Adipocyte (in vitro differentiated cells): Measurements from ENCODE around the gene FAM117A.
"Not testable (repeated sequence)": the region's sequence is repeated elsewhere in the genome, so short reads cannot be mapped to it uniquely, and the experiment has no call there.

Experiments used
- DNase-seq: peaks from one replicate; pipeline ENCODE4 v3.0.0-alpha.2; 2015; ENCODE audit warnings: low read depth
- H3K27me3 ChIP-seq: replicated peaks from 2 replicates; pipeline ENCODE4 v1.7.0; 2013; ENCODE audit warnings: mild to moderate bottlenecking, low read length, moderate library complexity; ENCODE audit not compliant: control insufficient read depth, insufficient read depth
- H3K36me3 ChIP-seq: 2 replicates; pipeline ENCODE4 v1.7.0; 2013; ENCODE audit warnings: low read length, mild to moderate bottlenecking, moderate library complexity; ENCODE audit not compliant: control insufficient read depth, insufficient read depth, severe bottlenecking
- H3K4me1 ChIP-seq: 2 replicates; pipeline ENCODE4 v1.7.0; 2013; ENCODE audit warnings: mild to moderate bottlenecking, low read length, moderate library complexity; ENCODE audit not compliant: control insufficient read depth, insufficient read depth
- H3K4me3 ChIP-seq: 2 replicates; pipeline ENCODE4 v1.7.0; 2013; ENCODE audit warnings: mild to moderate bottlenecking, low read length, moderate library complexity
- H3K9ac ChIP-seq: 2 replicates; pipeline ENCODE4 v1.7.0; 2013; ENCODE audit warnings: mild to moderate bottlenecking, low read length, moderate library complexity
- H3K9me3 ChIP-seq: 2 replicates; pipeline ENCODE4 v1.7.0; 2013; ENCODE audit warnings: mild to moderate bottlenecking, low read length, moderate library complexity; ENCODE audit not compliant: control insufficient read depth

FAM117A gene

GRCh38 chr17:49734515-49735490, 29.1 kb downstream of the FAM117A start:
- no peak for DNase-seq
- H3K36me3 ChIP-seq, result no peaks in the 10 kb centered on the region
- no peak overlapping the region for H3K9ac ChIP-seq
- H3K4me3 ChIP-seq, result no peak overlapping the region
- H3K9me3 ChIP-seq, result no peaks in the 10 kb centered on the region
- H3K27me3 ChIP-seq, result no peaks in the 10 kb centered on the region
- peaks cover 17% of the 10 kb centered on the region for H3K4me1 ChIP-seq

- H3K27me3 ChIP-seq, result no peaks in the 10 kb centered on the region
- no peak for DNase-seq
- peaks cover 19% of the 10 kb centered on the region for H3K4me1 ChIP-seq
- no peaks in the 10 kb centered on the region for H3K9me3 ChIP-seq
- no peak overlapping the region for H3K4me3 ChIP-seq
- H3K9ac ChIP-seq, result no peak overlapping the region
- H3K36me3 ChIP-seq, result no peaks in the 10 kb centered on the region
Measured at GRCh38 chr17:49731435-49731831, 32.5 kb downstream of the FAM117A start.

- no peak overlapping the region for H3K9ac ChIP-seq
- no peaks in the 10 kb centered on the region for H3K9me3 ChIP-seq
- H3K27me3 ChIP-seq, result no peaks in the 10 kb centered on the region
- no peak overlapping the region for H3K4me3 ChIP-seq
- H3K4me1 ChIP-seq, result peaks cover 19% of the 10 kb centered on the region
- DNase-seq, result no peak
- peaks cover under 1% of the 10 kb centered on the region for H3K36me3 ChIP-seq
Measured at GRCh38 chr17:49730785-49731434, 33.0 kb downstream of the FAM117A start.

GRCh38 chr17:49730078-49730784, 33.7 kb downstream of the FAM117A start:
- no peak overlapping the region for H3K9ac ChIP-seq
- no peaks in the 10 kb centered on the region for H3K27me3 ChIP-seq
- DNase-seq, result peak; percentile 22
- H3K4me1 ChIP-seq, result peaks cover 19% of the 10 kb centered on the region
- peaks cover 7% of the 10 kb centered on the region for H3K36me3 ChIP-seq
- no peaks in the 10 kb centered on the region for H3K9me3 ChIP-seq
- H3K4me3 ChIP-seq, result no peak overlapping the region

GRCh38 chr17:49729069-49729468, 34.9 kb downstream of the FAM117A start:
- Histone ChIP-seq H3K27me3 (no peaks in the 10 kb centered on the region), H3K36me3 (peaks cover 8% of the 10 kb centered on the region), H3K9ac (no peak overlapping the region), H3K4me1 (peaks cover 19% of the 10 kb centered on the region), H3K9me3 (no peaks in the 10 kb centered on the region), H3K4me3 (no peak overlapping the region)
- DNase-seq, result no peak

GRCh38 chr17:49728425-49728824, 35.5 kb downstream of the FAM117A start:
- H3K4me3 ChIP-seq, result no peak overlapping the region
- no peak overlapping the region for H3K9ac ChIP-seq
- no peak for DNase-seq
- peaks cover 25% of the 10 kb centered on the region for H3K4me1 ChIP-seq
- H3K36me3 ChIP-seq, result peaks cover 8% of the 10 kb centered on the region
- no peaks in the 10 kb centered on the region for H3K27me3 ChIP-seq
- no peaks in the 10 kb centered on the region for H3K9me3 ChIP-seq

GRCh38 chr17:49727380-49727779, 36.6 kb downstream of the FAM117A start:
- Histone ChIP-seq H3K36me3 (peaks cover 8% of the 10 kb centered on the region), H3K4me1 (peaks cover 30% of the 10 kb centered on the region), H3K27me3 (no peaks in the 10 kb centered on the region), H3K9me3 (no peaks in the 10 kb centered on the region), H3K4me3 (no peak overlapping the region), H3K9ac (no peak overlapping the region)
- no peak for DNase-seq

- no peaks in the 10 kb centered on the region for H3K27me3 ChIP-seq
- peaks cover 21% of the 10 kb centered on the region for H3K4me1 ChIP-seq
- peaks cover 8% of the 10 kb centered on the region for H3K36me3 ChIP-seq
- no peak overlapping the region for H3K4me3 ChIP-seq
- no peaks in the 10 kb centered on the region for H3K9me3 ChIP-seq
- no peak overlapping the region for H3K9ac ChIP-seq
- DNase-seq, result no peak
Measured at GRCh38 chr17:49725452-49726130, 38.3 kb downstream of the FAM117A start.

- Histone ChIP-seq H3K4me1 (peaks cover 11% of the 10 kb centered on the region), H3K36me3 (peaks cover 18% of the 10 kb centered on the region)
- H3K9ac ChIP-seq, DNase-seq, H3K9me3 ChIP-seq, H3K4me3 ChIP-seq, H3K27me3 ChIP-seq: not testable (repeated sequence)
Measured at GRCh38 chr17:49724552-49724951, 39.4 kb downstream of the FAM117A start.

GRCh38 chr17:49723423-49723822, 40.5 kb downstream of the FAM117A start:
- H3K9ac ChIP-seq, result peak overlapping the region; percentile 7
- H3K9me3 ChIP-seq, result no peaks in the 10 kb centered on the region
- no peak for DNase-seq
- peaks cover 24% of the 10 kb centered on the region for H3K36me3 ChIP-seq
- H3K27me3 ChIP-seq, result no peaks in the 10 kb centered on the region
- peaks cover 11% of the 10 kb centered on the region for H3K4me1 ChIP-seq
- H3K4me3 ChIP-seq, result no peak overlapping the region
